Measurements from ENCODE around the gene NBEAL1.
"Not testable (repeated sequence)": the region's sequence is repeated elsewhere in the genome, so short reads cannot be mapped to it uniquely, and the experiment has no call there.

The NBEAL1 gene

DNA sequence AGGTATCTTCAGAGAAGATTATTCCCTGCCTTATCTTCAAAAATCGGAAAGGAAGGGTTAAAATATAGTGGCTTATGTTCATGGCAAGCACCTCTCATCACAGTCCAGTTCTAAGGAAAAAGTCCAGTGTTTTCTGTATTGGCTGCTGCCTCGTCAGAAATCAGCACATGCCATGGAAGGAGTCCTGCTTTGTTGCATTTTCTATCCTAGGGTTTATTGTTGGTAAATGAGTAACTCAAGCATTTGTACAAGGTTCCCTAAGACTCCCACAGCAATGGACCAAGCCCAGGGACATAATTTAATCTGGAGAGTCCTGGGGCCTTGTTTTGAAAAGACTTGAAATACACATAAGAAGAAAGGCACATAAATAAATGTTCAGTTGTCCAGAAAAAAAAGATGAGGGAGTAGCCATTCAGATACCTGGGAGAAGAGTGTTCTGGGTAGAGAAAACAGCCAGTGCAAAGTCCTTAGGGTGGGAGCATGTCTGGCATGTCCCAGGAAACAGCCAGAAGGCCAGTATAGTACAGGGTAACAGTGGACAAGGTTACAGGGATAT, 26.4 kb downstream of the NBEAL1 start:
- FAIRE-seq = no peak

GRCh38 chr2:203042178-203042577, 27.5 kb downstream of the NBEAL1 start:
- no peak for FAIRE-seq

- no peak for FAIRE-seq
These were observed 28.6 kb downstream of the NBEAL1 start for GRCh38 chr2:203043226-203043625.

DNA sequence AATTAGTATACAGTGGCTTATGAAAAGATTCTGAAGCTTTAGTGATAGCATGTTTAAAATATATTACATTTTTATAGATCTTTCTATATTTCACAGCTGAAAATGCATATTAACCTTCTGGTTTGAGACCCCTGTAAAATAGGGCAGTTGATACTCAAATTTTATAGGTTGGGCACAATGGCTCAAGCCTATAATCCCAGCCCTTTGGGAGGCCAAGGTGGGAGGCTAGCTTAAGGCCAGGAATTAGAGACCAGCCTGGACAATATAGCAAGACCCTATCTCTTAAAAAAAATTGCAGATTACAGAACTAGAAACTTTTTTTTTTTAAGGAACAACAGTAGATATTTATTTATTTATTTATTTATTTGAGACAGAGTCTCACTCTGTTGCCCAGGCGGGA, 31.2 kb downstream of the NBEAL1 start:
- FAIRE-seq = no peak

DNA sequence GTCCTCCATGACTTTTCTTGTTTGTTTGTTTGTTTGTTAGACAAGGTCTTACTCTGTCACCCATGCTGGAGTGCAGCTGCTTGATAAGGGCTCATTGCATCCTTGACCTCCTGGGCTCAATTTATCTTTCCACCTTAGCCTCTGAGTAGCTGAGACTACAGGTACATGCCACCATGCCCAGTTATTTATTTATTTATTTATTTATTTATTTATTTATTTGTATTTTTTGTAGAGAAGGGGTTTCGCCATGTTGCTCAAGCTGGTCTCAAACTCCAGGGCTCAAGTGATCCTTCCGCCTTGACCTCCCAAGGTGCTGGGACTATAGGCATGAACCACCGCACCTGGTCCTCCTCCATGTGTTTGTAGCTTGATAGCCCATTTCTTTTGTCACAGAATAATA, 37.9 kb downstream of the NBEAL1 start:
- FAIRE-seq = no peak

- peak; percentile 22 for FAIRE-seq
These were observed 45.0 kb downstream of the NBEAL1 start for GRCh38 chr2:203059567-203060240.

- FAIRE-seq = no peak
These were observed 46.7 kb downstream of the NBEAL1 start for GRCh38 chr2:203061346-203061745.

DNA sequence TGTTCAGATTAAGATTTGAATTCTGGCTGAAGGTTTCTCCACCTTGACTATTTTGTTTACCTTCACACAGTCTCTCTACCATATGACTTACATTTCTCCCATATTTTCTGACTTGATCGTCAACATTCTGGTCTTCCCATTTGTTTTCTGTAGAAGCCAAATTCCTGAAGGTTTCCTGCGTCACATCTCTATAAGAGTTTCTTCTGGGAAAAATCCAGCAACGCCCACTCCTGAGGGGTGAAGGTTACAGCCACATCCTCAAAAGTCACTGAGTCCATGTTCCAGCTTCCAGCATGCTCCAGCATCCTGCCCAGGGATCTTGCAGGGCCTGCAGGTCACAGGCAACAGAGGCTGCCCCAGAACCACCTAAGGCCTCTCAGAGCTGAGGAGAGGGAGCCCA, 47.5 kb downstream of the NBEAL1 start:
- no peak for FAIRE-seq

DNA sequence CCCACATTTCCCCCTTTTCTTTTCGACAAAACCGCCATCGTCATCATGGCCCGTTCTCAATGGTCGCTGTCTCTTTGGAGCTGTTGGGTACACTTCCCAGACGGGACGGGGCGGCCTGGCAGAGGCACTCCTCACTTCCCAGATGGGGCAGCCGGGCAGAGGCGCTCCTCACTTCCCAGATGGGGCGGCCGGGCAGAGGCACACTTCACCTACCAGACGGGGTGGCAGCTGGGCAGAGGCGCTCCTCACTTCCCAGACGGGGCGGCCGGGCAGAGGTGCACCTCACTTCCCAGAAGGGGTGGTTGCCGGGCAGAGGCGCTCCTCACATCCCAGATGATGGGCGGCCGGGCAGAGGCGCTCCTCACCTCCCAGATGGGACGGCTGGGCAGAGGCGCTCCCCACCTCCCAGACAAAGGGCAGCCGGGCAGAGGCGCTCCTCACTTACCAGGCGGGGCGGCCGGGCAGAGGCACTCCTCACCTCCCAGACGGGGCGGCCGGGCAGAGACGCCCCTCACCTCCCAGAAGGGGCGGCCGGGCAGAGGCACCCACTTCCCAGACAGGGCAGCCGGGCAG, 51.9 kb downstream of the NBEAL1 start:
- not testable (repeated sequence) for FAIRE-seq

GRCh38 chr2:203070701-203071100, 56.0 kb downstream of the NBEAL1 start:
- no peak for FAIRE-seq

- FAIRE-seq = no peak
These were observed 56.5 kb downstream of the NBEAL1 start for GRCh38 chr2:203071148-203071547.

- FAIRE-seq = no peak
These were observed 57.7 kb downstream of the NBEAL1 start for GRCh38 chr2:203072371-203072770.

DNA sequence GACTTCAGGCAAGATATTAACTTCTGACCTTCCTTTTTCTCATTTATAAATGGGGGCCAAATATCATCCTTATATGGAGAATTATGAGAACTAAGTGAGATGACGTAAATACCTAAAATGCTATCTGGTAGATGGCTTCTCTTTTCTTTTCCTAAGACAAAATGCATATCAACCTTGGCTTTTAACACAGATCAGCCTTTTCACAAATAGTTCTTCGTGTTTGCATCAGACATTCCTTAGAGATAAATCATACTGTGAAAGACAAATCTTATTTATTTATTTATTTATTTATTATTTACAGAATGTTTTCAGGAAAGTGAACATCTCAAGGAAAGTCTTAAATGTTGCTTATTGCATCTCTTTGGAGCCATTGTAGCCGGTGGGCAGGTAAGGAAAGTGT, 62.8 kb downstream of the NBEAL1 start:
- no peak for FAIRE-seq

DNA sequence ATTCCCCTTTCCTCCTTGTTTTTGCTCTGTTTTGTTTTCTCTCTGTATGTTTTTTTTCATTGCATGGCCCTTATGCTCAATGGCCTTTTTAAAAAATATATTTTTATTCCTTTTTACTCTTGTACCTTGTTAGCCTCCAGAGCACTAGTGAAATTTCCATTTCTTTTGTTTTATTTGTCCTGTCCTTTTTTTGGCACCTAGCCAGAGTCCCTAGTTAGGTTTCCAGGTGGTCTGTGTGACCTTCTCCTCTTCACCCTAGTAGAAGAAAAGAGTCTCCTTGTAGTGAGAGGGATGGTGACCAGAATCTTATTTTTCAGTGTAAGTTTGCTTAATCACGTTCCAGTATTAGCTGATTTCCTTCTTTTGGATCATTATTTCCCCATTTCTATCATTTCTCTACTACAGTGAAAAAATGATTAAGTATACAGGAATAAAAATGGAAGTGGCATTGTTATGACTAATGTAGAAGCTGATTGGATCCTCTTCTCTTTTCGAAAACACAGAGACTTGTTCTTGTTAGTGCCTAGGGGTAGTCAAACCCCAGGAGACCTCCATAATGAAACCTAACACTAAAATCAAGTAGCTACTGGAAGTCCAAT, 65.9 kb downstream of the NBEAL1 start:
- FAIRE-seq = no peak

DNA sequence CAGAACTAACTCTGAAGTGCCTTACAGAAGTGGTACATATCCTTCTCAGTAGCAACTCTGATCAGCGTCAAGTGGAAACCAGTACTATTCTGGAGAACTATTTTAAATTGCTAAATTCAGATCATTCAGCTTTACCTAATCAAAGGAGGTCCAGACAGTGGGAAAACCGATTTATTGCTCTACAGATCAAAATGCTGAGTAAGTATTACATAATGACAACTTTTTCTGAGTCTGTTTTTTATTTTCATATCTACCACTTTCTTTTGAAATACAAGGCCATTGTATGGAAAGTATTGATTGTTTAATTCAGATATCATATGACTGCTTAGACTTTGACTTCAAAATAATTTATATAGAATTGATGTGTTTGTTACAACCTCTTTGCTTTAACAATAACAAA, 68.7 kb downstream of the NBEAL1 start:
- no peak for FAIRE-seq

DNA sequence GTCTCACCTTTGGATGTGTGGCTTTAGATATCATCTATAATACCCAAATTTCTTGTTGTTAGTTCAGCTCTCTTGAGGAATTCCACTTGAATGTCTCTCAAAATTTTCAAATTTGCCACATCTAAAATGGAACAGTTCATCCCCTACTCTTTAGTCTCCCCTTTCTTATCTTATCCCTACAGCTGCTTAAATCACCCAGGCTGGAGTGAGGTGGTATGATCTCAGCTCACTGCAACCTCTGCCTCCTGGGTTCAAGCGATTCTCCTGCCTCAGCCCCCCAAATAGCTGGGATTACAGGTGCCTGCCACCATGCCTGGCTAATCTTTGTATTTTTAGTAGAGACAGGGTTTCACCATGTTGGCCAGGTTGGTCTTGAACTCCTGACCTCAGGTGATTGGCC, 71.7 kb downstream of the NBEAL1 start:
- not testable (repeated sequence) for FAIRE-seq

- not testable (repeated sequence) for FAIRE-seq
These were observed 76.0 kb downstream of the NBEAL1 start for GRCh38 chr2:203090721-203091120.

DNA sequence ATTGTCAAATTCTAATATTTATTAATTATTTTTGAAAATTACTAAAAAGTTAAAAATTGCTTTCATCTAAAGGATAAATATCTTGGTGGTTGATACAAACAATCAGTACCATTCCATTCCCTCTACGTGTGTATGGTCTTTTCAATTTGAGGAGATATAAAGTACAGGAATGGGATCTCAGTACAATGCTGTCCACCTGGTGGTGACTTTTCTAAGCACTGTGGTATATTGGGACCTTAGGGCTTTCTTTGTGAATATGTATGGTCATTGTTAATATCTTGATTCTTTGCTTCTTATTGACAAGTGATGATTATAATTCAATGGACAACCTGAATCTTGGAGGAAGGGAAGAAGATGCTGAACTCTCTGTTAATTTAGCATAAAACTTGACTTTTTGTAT, 83.1 kb downstream of the NBEAL1 start:
- FAIRE-seq = no peak

- not testable (repeated sequence) for FAIRE-seq
These were observed 87.7 kb downstream of the NBEAL1 start for GRCh38 chr2:203102357-203102756.

DNA sequence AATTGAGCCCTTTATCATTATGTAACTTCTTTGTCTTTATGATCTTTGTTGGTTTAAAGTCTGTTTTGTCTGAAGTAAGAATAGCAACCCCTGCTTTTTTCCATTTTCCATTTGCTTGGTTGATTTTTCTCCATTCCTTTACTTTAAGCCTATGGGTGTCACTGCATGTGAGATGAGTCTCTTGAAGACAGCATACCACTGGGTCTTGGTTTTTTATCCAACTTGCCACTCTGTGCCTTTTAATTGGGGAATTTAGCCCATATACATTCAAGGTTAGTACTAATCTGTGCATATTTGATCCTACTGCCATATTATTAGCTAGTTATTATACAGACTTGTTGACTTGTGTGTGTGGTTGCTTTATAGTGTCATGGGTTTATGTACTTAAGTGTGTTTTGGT, 89.6 kb downstream of the NBEAL1 start:
- FAIRE-seq = no peak

GRCh38 chr2:203105996-203106395, 91.3 kb downstream of the NBEAL1 start:
- no peak for FAIRE-seq

DNA sequence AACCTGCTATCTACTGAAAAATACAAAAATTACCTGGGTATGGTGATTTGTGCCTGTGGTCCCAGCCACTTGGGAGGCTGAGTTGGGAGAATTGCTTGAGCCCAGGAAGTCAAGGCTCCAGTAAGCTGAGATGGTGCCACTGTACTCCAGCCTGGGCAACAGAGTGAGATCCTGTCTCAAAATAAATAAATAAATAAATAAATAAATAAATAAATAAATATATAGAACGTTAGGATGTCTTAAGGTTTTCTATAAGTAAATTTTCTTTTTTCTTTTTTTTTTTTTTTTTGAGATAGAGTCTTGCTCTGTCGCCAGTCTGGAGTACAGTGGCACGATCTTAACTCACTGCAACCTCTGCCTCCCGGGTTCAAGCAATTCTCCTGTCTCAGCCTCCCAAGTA, 95.8 kb downstream of the NBEAL1 start:
- not testable (repeated sequence) for FAIRE-seq

DNA sequence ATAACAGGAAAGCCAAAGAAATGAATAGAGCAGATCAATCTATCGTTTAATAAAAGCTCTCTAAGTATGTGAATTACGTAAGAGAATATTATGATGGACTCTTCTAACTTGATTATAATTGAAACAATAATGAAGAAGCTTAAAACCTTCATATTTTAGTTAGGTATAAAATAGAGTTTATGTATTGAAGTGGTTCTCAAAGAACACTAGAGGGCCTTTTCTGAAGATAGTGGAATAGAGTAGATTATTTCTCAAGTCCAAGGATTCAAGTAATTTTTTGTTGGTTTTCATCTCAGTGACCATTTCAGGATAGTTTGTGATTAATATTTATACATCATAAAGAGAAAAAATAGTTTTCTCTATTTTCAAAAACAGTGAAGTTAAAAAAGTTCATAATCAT, 97.7 kb downstream of the NBEAL1 start:
- peak; percentile 83 for FAIRE-seq

DNA sequence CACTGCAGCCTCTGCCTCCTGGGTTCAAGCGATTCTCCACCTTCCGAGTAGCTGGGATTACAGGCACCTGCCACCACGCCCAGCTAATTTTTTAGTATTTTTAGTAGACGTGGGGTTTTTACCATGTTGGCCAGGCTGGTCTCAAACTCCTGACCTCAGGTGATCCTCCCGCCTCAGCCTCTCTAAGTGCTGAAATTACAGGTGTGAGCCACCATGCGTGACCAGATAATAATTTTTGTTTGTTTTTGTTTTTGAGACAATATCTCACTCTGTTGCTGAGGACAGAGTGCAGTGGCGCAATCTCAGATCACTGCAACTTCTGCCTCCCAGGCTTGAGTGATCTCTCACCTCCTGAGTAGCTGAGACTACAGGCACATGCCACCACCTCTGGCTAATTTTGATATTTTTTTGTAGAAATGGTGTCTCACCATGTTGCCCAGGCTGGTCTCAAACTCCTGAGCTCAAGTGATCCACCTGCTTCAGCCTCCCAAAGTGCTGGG, 100.6 kb downstream of the NBEAL1 start:
- FAIRE-seq = not testable (repeated sequence)
